Posterior cingulate gyrus (tissue), 11 donors: ENCODE results near the gene CRB2.
"Not testable (repeated sequence)": the region's sequence is repeated elsewhere in the genome, so short reads cannot be mapped to it uniquely, and the experiment has no call there.

Source experiments
- DNase-seq, 10 donors: peaks; one replicate each; pipeline versions ENCODE4 v3.0.0 to v3.0.0-alpha.2; 2020 to 2021; ENCODE audit warnings: mixed read lengths in 3 of 10
- intact Hi-C: fragments of 100-400 bp; cut with DNase I; formaldehyde crosslinking; loops from one replicate; pipeline ENCODE4 v1.15.1; 2023

Gene CRB2

DNA sequence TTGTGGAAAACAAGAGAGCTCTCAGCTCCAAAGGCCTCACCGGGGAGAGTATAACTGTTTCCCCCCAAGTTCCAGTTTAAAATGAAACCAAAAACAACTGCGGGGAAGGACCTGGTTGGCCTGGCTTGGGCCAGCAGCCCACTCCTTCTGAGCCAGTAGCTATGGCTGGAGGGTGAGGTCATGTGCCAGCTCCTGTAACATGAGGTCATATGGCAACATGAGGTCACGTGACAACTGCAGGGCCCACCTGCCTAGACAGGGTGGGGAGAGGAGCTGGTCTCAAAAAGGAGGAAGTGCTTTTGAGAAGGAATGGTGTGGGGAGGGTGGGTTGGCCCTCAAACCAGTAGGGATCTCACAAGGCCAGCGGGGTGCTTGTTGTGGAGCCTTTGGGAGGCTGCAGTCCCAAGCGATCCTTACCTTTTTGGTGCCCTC is 29.3 kb upstream of the CRB2 start:
- DNase-seq = no peak
- intact Hi-C loops = no loop called here

DNA sequence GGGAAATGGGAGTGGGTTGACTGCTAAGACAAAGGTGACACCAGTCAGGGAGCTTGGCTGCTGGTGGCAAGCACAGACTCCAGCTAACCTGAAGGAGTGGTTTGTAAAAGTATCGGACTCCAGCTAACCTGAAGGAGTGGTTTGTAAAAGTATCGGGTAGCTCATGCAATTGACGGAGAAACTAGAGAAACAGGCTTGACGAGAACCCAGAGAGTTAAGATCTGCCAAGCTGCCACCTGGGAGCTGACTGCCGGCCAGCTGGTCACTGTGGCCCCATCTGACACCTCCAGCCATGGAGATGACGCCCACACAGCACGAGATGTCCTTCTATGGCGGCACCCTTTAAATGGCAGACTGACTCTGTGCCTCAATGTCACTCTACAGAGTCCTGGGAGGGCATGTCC is 28.3 kb upstream of the CRB2 start:
- DNase-seq = no peak
- intact Hi-C loops = no loop called here

DNA sequence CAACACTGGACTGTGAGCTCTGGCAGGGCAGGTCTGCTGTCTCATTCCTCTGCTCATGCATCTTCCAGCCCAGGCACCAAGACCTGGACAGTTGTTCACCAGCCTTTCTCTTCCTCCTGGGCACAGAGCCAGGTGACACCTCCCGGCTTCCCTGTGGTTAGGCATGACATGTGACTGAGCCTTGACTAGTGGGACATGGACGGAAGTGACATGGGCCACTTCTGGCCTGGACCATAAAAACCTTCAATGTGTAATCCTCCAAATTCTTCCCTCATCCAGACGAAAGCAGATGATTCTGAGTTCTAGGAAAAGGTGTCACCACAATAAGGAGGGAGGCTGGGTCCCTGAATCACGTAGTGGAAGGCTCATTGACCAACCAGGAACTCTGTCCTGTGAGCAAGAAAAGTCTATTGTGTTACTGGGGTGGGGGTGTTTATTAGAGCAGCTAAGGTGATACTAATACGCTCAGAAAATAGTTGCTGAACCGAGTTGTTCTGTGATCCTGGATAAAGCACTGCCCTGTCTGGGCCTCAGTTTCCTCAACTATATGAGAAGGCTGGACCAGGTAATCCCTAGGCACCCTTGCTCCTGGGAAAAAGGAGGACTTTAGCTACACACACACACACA is 26.6 kb upstream of the CRB2 start:
- intact Hi-C loops = no loop called here

DNA sequence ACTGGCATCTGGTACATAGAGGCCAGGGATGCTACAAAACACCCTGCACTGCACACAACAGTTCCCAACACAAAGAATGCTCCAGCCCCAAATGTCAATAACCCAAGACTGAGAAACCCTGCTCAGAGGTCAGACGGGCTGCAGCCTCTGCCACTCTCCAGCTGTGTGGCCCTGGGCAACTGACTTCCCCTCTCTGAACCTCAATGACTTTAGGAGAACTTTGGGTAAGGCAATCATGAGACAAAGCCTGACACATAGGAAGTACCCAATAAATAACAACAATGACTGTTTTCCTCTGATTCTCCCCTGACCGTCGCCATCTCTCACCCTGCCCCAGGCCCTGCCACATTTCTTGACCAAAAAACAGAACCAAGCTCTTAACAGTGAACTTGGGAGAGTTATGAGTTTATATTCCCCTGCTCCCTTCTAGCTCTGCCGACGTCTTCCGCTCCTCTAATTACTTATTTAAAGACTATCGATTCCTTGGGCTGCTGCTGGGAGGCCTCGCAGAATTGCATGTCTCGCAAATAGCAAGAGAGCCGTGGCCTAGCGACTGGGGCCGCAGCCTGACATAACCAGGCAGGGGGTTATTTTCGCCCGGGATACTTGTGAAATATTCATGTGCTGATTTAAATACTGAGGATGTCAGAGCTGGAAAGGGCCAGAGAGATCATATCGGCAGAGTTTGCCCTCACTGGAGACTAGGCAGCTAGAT is 24.5 kb upstream of the CRB2 start:
- no peak for DNase-seq
- intact Hi-C loops = no loop called here

More for the DNA sequence above, 26.6 kb upstream of the CRB2 start:
- no peak for DNase-seq

DNA sequence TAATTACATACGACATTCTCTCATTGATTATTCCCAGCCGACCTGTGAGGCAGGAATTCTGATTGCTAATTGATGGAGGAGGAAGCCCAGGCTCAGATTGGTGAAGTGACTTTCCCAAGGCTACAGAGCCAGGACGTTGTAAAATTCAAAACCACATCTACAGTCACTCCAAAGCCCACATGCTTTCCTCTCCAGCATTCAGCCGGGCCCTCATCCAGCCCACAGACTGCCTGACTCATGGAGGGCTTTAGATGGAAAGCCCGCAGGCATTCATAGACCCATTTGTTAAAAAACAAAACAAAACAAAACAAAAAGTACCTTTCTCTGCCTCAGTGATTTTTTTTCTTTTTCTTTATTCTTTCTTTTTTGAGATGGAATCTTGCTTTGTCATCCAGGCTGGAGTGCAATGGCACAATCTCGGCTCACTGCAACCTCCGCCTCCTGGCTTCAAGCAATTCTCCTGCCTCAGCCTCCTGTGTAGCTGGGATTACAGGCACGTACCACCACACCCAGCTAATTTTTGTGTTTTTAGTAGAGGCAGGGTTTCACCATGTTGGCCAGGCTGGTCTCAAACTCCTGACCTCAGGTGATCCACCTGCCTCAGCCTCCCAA is 22.8 kb upstream of the CRB2 start:
- intact Hi-C loops, DNase-seq: not testable (repeated sequence)

DNA sequence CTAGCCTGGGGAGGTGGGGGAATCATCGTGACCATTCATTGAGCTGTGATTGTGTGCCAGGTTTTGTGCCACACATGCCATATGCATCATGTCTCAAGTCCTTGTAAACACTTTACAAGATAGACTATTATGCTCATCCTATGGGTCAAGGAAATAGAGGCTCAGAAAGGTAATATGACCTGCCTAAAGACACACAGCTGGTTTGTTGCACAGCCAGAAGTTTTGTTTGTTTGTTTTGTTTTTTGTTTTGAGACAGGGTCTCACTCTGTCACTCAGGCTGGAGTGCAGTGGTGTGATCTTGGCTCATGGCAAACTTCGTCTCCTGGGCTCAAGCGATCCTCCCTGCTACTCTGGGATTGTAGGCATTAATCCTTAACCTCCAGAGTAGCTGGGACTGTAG is 21.4 kb upstream of the CRB2 start:
- DNase-seq = no peak
- intact Hi-C loops = no loop called here

DNA sequence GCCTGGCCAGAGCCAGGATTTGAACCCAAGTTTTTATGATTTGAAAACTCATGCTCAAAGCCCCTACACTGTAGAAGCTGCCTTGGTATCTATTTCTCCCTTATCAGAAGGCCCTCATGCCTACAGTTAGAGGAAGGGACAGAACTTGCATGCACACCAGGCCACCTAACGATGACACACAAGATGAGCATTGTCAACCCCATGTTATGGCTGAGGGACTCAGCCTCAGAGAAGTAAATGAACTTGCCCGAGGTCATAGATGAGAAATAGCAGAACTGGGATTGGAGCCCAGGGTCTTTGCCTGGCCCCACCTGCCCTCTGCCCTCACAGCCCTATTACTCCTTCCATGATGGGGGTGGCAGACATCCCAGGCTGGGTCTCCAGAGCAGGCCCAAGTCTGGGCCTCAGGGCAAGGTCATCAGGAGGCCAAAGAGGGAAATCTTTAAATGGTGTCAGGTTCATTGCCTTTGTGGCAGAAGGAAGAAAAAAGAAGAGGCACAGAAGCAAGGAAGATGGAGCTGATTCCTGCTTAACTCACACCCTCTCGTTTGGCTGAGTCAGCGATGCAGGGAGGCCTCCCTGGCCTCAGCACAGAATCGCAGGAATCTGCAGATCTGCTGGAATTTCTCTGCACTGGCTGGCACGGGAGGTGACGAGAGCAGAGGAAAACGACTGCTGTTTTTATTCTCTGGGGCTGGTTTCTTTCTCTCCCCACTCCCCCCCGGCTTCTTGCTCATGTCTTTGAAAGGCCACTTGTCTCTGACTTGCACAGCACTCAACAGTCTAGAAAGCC is 20.6 kb upstream of the CRB2 start:
- DNase-seq = peak in 8 of 10 donors; percentile 52 to 95 (median 69)

DNA sequence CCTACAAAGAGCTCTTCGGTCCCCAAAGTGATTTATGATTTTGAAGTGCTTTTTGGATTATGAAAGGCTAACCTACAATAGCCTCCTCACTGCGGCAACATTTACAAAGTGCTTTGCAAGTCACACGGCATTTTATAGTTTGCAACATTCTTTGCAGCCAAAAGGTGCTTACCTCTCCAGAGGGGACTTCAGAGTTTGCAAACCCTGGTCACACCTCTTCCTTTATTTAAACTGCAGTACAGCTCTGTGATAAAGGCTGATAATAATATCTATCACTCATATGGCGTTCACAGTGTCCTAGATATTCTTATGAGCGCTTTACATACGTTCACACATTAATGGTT is 20.0 kb upstream of the CRB2 start:
- no peak for DNase-seq
- intact Hi-C loops = no loop called here

More for the DNA sequence above, 20.6 kb upstream of the CRB2 start:
- intact Hi-C loops = no loop called here

DNA sequence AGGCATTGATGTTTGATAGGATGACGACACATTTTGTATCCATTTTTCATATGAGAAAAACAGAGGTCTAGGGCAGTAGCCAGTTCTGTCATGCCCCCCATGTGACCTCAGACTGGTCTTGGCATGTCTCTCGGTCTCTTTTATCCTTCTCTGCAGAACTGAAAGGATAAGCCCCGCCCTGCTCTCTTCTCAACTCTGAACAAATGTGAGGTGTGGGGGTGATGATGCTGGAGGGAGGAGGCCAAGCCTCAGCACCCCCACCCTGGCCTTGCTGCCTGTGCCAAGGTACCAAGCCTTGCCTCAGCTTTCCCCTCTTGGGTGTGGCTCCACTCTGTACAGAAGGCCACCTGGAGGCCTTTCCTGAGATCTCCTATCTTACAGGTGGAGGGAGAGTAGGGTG is 19.5 kb upstream of the CRB2 start:
- DNase-seq = no peak
- intact Hi-C loops = no loop called here

DNA sequence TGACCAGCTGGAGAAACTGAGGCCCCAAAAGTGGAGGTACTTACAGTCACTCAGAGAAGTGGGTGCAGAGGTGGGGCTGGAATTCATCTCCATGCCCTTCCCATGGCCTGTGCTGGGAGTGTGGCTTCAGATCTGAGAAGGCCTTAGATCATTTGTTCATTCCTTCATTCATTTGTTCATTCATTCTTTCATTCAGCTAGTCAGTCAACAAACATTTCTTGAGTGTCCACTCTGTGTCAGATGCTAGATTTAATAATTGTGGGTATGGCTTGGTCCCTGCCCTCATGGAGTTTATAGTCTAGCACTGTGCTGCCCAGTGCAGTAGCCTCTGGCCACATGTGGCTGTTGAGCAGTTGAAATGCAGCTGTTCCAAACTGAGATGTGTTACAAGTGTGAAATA is 19.0 kb upstream of the CRB2 start:
- intact Hi-C loops = no loop called here
- no peak for DNase-seq

DNA sequence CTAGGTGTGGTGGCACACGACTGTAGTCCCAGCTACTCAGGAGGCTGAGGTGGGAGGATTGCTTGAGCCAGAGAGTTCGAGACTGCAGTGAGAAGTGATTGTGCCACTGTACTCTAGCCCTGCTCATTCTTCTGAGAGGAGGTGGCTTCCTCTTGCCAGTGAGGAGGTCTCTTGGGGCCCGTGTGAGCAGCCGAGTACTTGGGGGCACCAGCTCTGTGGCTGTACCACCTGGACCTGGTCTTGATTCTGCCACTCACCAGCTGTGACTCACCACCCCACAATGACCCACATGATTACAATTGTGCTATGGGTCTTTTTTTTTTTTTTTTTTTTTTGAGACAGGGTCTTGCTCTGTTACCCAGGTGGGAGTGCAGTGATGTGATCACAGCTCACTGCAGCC is 18.0 kb upstream of the CRB2 start:
- no peak for DNase-seq

DNA sequence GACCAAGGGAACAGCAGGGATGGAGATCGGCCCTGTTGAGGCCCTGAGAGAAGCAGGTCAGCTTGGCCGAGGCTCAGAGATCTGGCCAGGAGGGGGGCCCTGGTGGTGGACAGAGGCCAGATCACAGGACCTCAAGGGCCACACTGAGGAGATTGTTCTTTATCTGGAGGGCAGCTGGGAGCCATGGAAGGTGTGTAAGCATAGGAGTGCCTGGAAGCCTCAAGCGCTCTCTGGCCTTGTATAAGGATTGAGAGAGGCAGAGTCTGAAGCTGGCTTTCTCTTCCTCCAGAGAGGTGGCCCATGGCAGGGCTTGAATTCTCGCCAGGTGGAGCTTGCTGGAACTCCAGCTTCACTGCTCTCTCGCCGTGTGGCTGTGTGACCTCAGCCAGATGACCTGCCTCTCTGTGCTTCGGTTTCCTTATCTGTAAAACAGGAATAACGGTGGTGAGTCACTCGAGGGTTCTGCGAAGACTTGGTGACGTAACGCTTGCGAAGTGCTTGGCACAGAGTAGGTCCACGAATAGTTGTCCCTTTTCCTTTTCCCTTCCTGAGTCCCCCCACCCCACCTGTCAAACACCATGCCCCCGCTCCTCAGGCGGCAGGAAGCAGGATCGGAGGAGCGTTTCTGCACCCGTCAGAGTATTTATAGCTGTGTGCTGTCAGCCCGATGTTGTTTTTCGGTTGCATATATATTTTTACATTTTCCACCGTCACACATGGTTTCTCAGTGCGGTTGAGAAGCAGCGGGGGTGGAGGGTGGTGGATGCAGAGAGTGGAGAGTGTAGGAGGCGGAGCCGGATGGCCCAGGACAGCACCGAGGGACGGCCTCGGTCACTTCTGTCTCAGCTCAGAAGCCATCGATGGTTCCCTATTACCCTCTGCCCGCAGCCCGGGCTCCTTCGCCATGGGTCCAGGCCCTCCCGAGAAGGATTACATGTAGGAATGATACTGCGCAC is 17.0 kb upstream of the CRB2 start:
- intact Hi-C loops = no loop called here
- DNase-seq = peak in 8 of 10 donors; percentile 44 to 95 (median 65)

More for the DNA sequence above, 18.0 kb upstream of the CRB2 start:
- intact Hi-C loops = no loop called here

DNA sequence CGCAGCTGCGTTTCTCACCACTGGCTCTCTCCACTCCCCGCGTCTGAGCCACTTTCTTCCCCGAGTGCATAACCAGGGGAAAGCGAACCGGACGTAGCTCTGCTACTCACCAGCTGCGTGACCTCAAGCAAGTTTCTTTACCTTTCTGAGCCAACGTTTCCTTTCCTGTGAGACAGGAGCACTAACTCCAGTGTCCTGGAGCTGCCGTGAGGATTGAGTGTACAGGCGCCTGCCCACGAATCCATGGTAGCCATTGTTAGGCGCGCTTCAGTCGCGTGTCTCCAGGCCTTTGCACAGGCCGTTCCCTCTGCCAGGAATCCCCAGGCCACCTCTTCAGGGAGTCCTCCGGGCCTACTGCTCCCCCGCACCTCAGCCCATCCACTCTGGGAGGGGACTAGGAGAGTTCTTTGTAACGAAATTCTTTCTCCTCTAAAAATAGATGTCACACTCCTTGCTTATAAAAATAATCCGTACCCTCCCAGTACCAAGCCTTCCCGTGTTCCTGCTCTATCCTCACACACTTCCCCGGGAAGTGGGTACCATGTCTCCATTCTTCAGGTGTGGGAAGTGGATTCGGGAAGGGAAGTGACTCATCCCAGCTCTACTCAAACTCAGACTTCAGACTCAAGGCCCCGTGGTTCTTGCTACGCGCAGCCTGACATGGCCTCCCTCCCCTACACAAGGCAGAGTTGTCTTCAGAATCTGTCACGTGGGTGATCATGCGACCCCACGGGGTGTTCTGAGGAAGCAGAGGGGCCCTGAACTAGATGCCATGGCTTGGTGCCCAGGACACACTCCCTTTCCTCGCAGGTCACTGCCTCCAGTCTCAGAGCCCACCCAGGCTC is 16.1 kb upstream of the CRB2 start:
- peak in 3 of 10 donors; percentile 56 to 86 (median 82) for DNase-seq
- intact Hi-C loops = no loop called here

DNA sequence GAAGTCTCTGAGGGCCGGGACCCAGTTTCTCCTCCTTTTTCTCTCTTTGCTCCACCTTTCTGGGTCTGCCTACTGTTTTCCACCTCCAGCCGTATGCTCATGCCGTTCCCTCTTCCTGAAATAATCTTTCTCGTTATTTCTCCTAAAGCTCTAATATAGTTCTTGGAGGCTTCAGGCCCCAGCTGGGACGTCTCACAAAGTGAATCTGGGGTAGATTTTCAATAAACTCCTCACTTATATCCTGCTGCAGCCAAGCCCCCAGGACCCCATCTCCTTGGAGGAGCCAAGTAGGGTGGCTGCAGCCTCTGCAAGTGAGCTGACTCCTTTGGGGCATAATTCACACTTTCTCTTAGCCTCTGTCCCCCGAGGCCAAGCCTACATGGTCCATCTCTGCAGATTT is 14.2 kb upstream of the CRB2 start:
- intact Hi-C loops = no loop called here
- DNase-seq = peak in 1 of 10 donors; percentile 26

DNA sequence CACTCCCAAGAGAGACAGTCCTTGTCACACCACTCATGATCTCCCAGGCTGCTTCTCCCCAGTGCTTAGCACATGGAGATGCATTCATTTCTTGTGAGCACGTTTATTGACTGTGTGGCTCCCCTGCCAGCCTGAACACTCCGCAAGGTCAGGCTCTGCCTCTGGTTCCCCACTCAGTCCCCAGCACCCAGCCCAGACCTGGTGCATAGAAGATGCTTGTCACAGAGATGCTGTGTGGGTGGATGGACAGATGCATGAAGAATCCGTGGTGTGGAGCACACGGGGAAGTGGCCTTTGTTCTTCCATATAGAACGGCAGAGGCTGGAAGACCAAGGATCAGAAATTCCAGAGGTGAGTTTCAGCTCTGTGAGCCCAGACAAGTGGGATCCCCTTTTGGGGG is 13.8 kb upstream of the CRB2 start:
- intact Hi-C loops = no loop called here
- DNase-seq = peak in 2 of 10 donors; percentile 79 to 86

DNA sequence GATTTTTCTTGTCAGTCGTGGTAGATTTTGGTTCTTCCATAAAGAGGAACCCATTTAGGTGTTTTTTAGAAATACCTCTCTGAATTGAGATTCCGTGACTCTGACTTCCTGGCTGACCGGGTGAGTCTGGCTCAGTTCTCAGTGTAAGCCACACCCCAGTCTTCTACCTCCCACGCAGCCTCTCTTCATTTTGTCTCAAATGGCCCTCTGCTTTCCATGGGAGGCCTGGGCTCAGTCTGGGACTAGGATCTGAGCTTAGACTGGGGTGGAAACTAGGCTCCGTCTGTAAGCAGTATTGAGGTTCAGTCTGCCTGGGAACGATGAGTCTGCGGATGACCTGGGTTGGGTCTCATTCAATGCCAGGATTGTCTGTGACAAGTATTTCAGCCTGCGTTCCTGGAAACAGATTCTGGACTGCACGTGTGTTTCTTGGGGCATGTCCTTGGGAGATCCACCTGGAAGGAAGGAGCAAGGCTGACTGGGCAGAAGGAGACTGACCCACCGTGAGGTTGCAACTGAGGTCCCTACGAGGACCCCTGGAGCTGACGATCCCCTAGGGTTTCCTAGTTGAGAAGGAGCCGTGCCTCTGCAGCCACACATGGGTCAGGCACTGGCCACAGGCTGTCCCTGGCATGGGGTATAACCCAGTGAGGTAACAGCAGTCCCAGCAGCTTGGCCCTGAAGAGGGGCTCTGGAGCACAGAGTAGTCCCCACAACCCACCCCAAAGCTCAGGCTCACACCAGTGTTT is 12.4 kb upstream of the CRB2 start:
- intact Hi-C loops = no loop called here
- peak in 1 of 10 donors; percentile 52 for DNase-seq

DNA sequence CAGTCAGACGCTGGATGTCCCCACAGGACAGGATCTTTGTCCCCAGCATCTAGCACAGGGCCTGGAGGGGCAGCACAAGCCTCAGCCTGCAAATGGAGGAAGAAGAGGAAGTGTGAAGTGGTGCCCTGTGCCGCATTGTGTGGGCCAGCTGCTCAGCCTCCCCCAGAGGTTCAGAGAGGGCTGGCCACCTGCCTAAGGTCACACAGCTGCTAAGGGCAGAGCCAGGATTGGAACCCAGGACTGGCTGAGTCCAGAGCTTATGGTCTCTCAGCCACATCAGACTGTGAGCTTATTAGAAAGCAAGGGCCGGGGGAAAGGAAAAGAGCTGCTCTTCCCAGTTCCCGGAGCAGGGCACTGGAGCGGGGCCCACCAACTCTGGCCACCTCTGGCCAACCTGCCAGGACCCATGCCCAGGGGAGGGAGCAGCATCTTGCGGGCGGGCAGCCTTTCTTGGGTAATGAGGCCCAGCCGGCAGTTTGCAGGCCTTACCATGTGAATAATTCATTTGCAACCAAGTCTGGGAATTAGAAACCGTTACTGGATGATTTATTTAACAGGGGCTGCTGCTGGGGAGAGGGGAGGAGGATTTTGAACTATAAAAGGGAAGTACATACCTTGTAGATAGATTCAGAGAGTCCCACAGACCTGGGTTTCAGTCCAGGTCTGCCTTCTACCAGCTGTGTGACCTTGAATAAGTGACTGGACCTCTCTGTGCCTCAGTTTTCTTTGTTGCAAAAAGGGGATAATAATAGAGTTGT is 11.6 kb upstream of the CRB2 start:
- DNase-seq = peak in 1 of 10 donors; percentile 25
- intact Hi-C loops = no loop called here

DNA sequence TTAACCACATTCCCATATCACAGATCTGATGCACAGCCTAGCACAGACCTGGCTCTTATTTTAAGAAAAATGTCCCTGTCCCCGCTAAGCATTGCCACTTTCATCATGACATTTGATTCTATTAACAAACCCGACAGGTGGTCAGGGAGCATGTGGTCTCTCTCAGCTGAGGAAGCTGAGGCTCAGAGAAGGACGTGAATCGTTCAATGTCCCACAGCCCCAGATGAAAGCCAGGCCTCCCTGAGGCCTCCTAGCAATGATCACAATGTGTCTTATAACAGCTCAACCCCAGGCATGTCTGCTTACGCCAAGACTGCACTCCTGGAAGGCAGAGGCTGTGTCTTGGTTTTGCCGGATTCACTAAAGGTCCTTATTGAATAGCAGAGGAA is 10.4 kb upstream of the CRB2 start:
- intact Hi-C loops = no loop called here
- DNase-seq = no peak
